Measurements from ENCODE around the gene PHF8.

PHF8 gene

GRCh38 chrX:54044126-54044876, at the start of gene PHF8:
Gene PHF8, minus strand, starts transcription at chrX:54044473. Its CDS starts 1,745 bp downstream, at chrX:54042728.
- peak; percentile 83 to 91 (median 86) for DNase-seq (ENCODE audit: low read depth in 3 of 3)

- no peak for DNase-seq (ENCODE audit: low read depth in 3 of 3)
These were observed 49.3 kb upstream of the PHF8 start for GRCh38 chrX:54093571-54093970.

GRCh38 chrX:54093159-54093558, 48.9 kb upstream of the PHF8 start:
- no peak for DNase-seq (ENCODE audit: low read depth in 3 of 3)

GRCh38 chrX:54090880-54091279, 46.6 kb upstream of the PHF8 start:
- DNase-seq (ENCODE audit: low read depth in 3 of 3), result no peak

- DNase-seq (ENCODE audit: low read depth in 3 of 3), result no peak
These were observed 44.9 kb upstream of the PHF8 start for GRCh38 chrX:54089191-54089590.

- DNase-seq (ENCODE audit: low read depth in 3 of 3), result no peak
These were observed 43.4 kb upstream of the PHF8 start for GRCh38 chrX:54087661-54088060.

- no peak for DNase-seq (ENCODE audit: low read depth in 3 of 3)
These were observed 41.4 kb upstream of the PHF8 start for GRCh38 chrX:54085666-54086065.

DNA sequence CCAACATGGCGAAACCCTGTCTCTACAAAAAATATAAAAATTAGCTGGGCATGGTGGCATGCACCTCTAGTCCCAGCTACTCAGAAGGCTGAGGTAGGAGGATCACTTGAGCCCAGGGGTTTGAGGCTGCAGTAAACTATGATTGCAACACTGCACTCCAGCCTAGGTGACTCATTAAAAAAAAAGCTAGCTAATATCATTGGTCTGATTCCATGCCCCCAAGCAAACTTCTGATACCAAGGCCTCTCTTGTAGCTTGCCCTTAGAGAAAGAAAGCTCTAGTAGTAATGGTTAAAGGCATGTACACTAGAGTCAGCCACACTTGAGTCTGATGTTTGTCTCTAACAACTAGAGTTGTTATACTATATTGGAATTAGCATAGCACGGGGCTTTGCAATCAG, 32.6 kb upstream of the PHF8 start:
- DNase-seq (ENCODE audit: low read depth in 3 of 3), result no peak

GRCh38 chrX:54074826-54075225, 30.6 kb upstream of the PHF8 start:
- DNase-seq (ENCODE audit: low read depth in 3 of 3), result no peak

DNA sequence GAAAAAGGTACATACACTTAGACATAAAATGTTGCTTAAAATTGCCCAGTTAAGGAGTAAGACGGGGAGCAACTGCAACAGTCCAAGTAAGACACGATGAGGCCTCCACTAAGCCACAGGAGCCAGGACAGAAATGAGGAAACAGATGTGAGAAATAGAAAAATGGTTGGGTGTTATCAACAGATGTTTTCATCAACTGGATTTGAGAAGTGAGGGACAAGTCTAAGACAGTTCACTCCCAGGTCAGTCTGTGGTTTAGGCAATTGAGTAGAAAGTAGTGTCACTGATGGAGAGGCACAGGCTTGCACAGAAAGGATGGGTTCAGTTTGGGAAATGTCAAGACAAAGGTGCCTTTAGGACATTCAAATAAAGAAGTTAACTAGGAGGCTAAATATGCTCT, 23.5 kb upstream of the PHF8 start:
- no peak for DNase-seq (ENCODE audit: low read depth in 3 of 3)

DNA sequence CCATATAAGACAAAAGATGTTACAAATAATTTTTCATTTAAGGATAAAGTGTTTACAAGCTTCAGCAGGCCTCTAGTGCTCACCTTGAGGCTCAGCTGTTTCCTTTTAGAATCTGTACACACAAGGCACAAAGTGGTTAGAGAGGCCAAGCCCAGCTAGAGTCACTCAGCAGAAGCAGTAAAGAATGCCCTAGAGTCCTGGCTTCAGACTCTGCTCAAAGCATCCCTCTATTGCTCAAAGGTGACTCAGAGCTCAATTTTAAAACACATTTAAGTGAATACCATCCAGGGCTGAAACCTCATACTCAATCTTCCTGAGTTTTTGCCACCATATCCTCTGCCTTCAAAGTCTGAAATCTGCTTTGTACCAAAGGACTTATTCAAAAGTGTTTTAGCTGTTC, 22.6 kb upstream of the PHF8 start:
- DNase-seq (ENCODE audit: low read depth in 3 of 3), result no peak

GRCh38 chrX:54064564-54064963, 20.3 kb upstream of the PHF8 start:
- no peak for DNase-seq (ENCODE audit: low read depth in 3 of 3)

GRCh38 chrX:54063361-54063760, 19.1 kb upstream of the PHF8 start:
- DNase-seq (ENCODE audit: low read depth in 3 of 3), result no peak

DNA sequence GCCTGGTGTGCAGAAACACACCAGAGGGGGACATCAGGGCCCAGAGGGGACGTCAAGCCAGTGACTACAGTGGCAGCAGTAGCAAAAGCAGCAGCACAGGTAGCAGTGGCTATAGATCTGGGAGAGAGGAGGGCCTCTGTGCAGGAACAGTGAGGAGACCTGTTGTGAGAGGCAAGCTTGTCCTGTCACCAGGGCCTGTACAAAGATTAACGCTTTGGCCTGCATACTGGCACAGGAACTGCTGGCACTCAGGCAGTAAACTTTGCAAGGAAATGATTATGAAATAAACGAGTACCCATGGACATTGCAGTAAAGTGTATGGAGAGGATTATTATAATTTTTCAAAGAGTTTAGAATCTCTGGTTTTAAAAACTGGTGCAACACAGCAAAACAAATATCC, 5.5 kb upstream of the PHF8 start:
- DNase-seq (ENCODE audit: low read depth in 3 of 3), result no peak

DNA sequence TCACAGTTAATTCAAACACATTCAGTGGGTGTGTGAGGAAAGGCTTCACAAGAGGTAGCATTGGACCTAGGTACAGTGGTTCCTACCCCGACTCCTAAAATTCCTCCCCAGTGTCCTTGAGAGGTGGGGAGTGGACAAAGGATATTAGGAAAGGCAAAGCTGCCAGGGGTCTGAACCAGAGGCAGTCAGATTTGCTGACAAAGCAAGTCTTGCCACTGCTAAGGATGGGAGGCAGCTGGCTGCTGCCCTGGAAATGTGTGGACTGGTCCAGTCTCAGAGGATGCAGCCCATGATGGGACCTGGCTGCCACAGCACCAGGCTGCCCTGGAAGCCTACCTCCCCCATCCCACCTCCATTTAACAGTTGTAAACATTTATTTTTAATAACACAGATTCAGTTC, 4.1 kb upstream of the PHF8 start:
- no peak for DNase-seq (ENCODE audit: low read depth in 3 of 3)

DNA sequence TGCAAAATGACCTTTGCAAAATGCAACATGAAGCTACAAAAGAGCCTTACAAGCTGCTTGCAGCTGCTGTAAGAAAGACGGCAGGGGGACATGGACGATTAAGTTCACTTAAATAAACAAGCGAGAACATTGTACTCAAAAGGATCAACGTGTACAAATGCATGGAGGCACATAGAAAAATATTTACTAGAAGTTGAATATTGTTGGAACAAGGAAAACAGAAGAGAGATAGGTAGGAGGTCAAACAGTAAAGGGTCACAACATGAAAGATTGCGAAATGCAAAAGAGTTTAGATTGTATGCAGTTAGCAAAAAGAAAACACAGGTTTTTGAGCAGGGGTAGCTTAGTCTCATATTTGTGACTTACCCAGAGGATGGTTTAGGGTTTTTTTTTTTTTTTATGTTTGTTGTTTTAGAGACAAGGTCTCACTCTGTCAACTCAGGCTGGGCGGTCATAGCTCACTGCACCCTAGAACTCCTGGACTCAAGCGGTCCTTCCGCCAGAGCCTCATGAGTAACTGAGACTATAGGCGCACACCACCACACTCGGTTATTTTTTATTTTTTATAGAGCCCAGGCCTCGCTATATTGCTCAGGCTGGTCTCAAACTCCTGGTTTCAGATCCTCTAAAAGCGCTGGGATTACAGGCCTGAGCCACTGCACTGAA, 1.4 kb upstream of the PHF8 start:
- DNase-seq (ENCODE audit: low read depth in 3 of 3), result no peak

GRCh38 chrX:54044877-54045338, 635 bp upstream of the PHF8 start:
- DNase-seq (ENCODE audit: low read depth in 3 of 3), result no peak

- peak in 2 of 3 experiments; percentile 5 to 27 for DNase-seq (ENCODE audit: low read depth in 3 of 3)
These were observed 640 bp downstream of the PHF8 start for GRCh38 chrX:54043541-54044125.

DNA sequence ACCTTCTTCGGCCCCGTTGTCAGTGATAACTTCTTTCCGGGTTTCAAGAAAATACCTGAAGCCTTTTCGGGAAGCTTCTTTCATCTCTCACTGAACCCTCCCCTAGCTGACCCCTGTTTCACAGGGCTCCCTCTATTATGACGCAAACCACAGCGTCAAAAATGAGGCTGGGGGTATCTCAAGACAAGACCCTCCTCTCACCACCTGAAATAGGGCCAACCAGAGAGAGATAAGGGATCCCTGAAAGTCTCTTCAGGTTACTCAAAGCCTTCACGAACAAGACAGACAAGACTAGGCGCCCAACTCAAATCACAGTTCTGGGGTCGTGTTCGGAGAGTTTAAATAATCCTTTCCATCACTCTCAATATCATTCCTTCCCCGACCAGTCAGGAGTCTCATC, 1.2 kb downstream of the PHF8 start:
- no peak for DNase-seq (ENCODE audit: low read depth in 3 of 3)

GRCh38 chrX:54042609-54043021, 1.7 kb downstream of the PHF8 start:
- DNase-seq (ENCODE audit: low read depth in 3 of 3), result peak; percentile 2 to 30 (median 8)

- DNase-seq (ENCODE audit: low read depth in 3 of 3), result no peak
These were observed 13.9 kb downstream of the PHF8 start for GRCh38 chrX:54030329-54030728.

DNA sequence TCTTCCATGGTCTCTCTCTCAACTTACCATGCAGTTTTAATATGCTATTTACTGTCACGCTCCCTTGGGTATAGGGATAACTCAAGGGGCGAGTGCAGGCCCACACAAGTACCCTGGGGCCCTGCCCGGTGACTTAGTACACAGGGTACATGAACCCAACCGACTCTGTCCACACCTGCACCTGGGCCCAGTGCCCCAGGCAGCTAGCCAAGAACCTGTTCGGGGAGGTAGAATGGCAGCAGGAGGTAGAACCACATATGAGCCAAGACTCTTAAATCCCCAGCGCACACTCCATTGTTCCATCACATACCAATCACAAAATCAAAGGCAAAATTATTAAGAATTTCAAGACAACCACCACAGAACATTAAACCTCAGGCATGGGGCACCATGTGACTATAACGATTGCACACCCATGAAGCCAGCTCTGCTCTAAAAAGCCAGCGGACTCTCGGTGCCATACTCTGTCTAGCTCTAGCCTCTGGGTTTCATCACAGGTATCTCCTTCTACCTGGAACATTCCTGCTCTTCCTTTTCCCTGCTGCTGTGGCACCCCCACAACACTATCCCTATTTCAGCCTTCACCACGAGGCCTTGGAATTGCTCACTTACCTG, 14.6 kb downstream of the PHF8 start:
- DNase-seq (ENCODE audit: low read depth in 3 of 3), result no peak

DNA sequence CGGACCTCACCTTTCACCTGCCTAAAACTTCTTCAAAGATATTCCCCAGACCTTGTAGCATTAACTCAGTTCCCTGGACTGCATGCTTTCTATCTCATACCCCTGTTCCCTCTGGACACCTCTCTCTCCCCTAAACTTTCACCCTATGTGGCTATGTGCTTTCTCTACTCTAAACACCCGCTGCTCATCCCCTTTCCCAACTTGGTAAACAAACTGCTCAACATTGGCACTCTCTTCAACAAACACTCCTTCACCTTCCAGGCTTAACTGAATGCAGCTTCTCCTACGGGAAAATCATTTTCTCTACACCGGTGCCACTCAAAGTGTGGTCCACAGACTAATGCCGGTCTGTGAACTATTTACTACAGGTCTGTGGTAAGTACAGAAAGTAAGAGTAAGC, 19.9 kb downstream of the PHF8 start:
- no peak for DNase-seq (ENCODE audit: low read depth in 3 of 3)
